GM21737 (cell line): Measurements from ENCODE around the gene ADAMTS8.

Source experiments
- ATAC-seq: cut with Tn5 transposase; IDR thresholded peaks from one replicate; pipeline ENCODE4 v1.9.1; 2021; ENCODE audit warnings: mild to moderate bottlenecking, moderate library complexity; ENCODE audit not compliant: unreplicated experiment

The ADAMTS8 gene

GRCh38 chr11:130400781-130401483 lies 27.5 kb downstream of the ADAMTS8 start:
- no peak for ATAC-seq

- ATAC-seq = no peak
These were observed 29.2 kb downstream of the ADAMTS8 start for GRCh38 chr11:130399196-130399595.

- no peak for ATAC-seq
These were observed 30.6 kb downstream of the ADAMTS8 start for GRCh38 chr11:130397780-130398179.

GRCh38 chr11:130396965-130397364 lies 31.4 kb downstream of the ADAMTS8 start:
- ATAC-seq = no peak

- no peak for ATAC-seq
These were observed 33.8 kb downstream of the ADAMTS8 start for GRCh38 chr11:130394615-130395014.

GRCh38 chr11:130391711-130392110 lies 36.7 kb downstream of the ADAMTS8 start:
- ATAC-seq = no peak

- no peak for ATAC-seq
These were observed 38.2 kb downstream of the ADAMTS8 start for GRCh38 chr11:130390071-130390758.

- no peak for ATAC-seq
These were observed 39.0 kb downstream of the ADAMTS8 start for GRCh38 chr11:130389335-130389935.

GRCh38 chr11:130388607-130389205 lies 39.7 kb downstream of the ADAMTS8 start:
- ATAC-seq = no peak

- no peak for ATAC-seq
These were observed 42.4 kb downstream of the ADAMTS8 start for GRCh38 chr11:130386056-130386455.

- no peak for ATAC-seq
These were observed 44.8 kb downstream of the ADAMTS8 start for GRCh38 chr11:130383344-130384211.

- no peak for ATAC-seq
These were observed 47.1 kb downstream of the ADAMTS8 start for GRCh38 chr11:130381317-130381716.

- ATAC-seq = no peak
These were observed 47.6 kb downstream of the ADAMTS8 start for GRCh38 chr11:130380778-130381177.

- ATAC-seq = no peak
These were observed 49.1 kb downstream of the ADAMTS8 start for GRCh38 chr11:130379276-130379675.

GRCh38 chr11:130370845-130371590 lies 57.4 kb downstream of the ADAMTS8 start:
- no peak for ATAC-seq

GRCh38 chr11:130369713-130370112 lies 58.7 kb downstream of the ADAMTS8 start:
- no peak for ATAC-seq

- no peak for ATAC-seq
These were observed 59.2 kb downstream of the ADAMTS8 start for GRCh38 chr11:130369141-130369691.

GRCh38 chr11:130359419-130359818 lies 69.0 kb downstream of the ADAMTS8 start:
- no peak for ATAC-seq

GRCh38 chr11:130358398-130358797 lies 70.0 kb downstream of the ADAMTS8 start:
- ATAC-seq = no peak
